Activated CD4-positive, alpha-beta T cell treated with anti-CD3 and anti-CD28 coated beads, Interleukin-2, amount 50 U/mL, for 1 hour (primary cell): Measurements from ENCODE around the gene GPRIN2.
"Not testable (repeated sequence)": the region's sequence is repeated elsewhere in the genome, so short reads cannot be mapped to it uniquely, and the experiment has no call there.

ENCODE experiments used
- DNase-seq: peaks from one replicate; pipeline ENCODE4 v3.0.0-alpha.2; 2020

The GPRIN2 gene

DNA sequence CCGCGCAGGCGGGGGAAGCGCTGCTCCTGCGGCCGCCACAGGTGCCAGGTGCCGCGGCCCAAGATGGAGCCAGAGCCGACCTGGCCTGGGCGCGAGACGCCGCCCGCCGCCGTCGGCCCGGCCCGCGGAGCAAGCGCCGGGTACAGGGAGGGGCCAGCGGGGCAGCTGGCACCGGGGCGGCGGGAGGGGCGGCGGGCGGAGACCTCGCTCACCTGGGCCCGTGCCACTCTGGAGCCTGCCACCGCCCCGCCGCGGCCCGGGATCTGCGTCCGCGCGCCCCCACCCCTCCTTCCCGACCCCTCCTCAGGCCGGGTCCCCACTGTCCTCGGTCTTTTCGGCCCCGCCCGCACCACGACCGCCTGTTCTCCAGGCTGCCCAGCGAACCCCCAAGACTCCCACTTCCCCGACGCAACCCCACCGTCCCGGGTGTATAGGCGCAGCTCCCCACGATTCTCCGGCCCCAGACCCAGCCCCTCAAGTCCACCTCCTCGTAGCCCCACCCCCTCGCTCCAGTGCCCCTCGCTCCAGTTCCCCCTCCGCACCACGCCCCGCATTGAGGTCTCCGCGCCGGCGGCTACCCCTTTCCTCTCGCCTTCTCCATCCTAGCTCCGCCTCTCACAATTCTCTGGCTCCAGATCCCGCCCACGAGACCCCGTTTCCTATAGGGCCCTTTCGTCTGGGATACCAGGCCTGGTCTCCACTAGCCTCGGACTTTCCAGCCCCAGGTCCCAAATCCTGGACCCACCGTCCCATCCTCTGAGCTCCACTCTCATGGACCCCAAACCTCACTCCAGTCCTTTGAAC lies at the start of gene GPRIN2:
TSS of gene GPRIN2 (minus strand) at position 144 of the 804 bp plus-strand sequence. CDS start 5,922 bp downstream, outside the sequence.
- no peak for DNase-seq

DNA sequence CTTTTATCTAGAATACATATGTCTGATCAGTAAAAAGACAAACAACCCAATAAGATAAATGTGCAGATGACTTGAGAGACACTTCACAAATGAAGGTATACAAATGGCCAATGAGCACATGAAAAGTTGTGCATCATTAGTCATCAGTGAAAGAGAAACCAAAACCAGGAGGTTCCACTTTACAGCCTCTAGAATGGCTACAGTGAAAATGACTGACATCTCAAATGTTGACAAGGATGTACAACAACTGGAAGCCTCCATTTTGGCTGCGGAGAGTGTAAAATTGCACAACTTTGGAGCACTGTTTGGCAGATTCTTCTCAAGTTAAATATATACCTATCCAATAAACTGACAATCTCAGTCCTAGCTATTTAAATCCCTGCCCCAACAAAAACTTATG lies 44.1 kb upstream of the GPRIN2 start:
- not testable (repeated sequence) for DNase-seq

DNA sequence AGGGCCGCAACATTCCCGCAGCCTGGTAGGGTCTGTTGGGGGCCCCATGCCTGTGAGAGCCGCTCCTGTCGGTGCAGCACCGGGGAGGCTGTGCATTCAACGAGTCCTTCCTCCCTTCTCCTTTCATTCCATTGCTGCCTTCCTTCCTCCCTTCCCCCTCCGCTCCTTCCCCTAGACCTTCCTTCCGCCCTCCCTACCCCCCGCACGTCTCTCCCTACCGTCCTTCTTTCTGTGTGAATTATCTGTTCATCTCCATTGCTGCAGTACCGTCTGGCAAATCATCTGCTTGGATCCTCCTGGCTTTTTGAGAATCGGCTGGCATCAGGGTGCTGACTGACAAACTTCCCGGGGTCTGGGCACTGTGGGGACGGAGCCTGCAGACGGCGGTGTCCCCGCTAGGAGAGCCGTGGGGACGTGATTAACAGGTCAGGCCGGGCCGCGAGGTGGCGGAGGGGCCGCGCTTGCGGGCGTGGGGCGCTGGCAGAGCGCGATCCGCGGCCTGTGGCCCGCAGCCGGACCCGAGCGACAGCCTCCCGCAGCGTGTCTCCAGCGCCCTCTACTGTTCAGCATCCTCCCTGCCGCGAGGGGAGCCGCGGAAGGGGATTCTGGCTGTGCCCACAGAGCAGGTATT lies 41.3 kb upstream of the GPRIN2 start:
- not testable (repeated sequence) for DNase-seq

- DNase-seq: not testable (repeated sequence)
Measured at GRCh38 chr10:46596570-46596969, 40.1 kb upstream of the GPRIN2 start.

GRCh38 chr10:46594453-46595063 lies 38.1 kb upstream of the GPRIN2 start:
- DNase-seq: not testable (repeated sequence)

- not testable (repeated sequence) for DNase-seq
Measured at GRCh38 chr10:46593307-46593706, 36.8 kb upstream of the GPRIN2 start.

DNA sequence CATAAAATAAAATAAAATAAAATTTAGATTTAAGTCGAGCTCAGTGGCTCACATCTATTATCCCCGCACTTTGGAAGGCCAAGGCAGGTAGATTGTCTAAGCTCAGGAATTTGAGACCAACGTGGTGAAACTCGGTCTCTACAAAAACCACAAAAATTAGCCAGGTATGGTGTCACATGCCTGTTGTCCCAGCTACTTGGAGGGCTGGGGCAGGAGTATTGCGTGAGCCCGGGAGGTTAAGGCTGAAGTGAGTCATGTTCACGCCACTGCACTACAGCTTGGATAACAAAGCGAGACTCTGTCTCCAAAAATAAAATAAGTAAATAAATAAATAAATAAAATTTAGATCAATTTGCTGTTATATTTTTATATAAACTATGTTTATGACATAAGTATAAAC lies 34.6 kb upstream of the GPRIN2 start:
- not testable (repeated sequence) for DNase-seq

DNA sequence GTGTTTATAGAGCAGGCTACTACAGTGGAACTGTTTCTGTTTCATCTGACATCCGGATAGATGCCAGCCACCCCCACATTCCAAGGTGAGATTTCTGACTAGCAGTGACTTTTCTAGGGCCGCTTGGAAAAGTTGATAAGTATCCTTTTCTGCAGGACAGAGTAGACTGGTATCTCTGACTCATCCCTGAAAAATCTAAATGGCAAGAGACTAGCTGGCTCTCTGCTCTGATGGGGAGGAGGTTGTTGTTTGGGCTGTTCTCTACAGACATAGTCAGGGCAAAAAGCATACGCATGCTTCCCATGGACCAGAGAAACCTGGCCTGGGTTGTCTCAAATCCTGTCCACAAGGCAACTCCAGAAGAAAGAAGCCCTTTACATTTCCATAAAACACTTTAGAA lies 33.1 kb upstream of the GPRIN2 start:
- DNase-seq: not testable (repeated sequence)

GRCh38 chr10:46588221-46588620 lies 31.8 kb upstream of the GPRIN2 start:
- DNase-seq: not testable (repeated sequence)

DNA sequence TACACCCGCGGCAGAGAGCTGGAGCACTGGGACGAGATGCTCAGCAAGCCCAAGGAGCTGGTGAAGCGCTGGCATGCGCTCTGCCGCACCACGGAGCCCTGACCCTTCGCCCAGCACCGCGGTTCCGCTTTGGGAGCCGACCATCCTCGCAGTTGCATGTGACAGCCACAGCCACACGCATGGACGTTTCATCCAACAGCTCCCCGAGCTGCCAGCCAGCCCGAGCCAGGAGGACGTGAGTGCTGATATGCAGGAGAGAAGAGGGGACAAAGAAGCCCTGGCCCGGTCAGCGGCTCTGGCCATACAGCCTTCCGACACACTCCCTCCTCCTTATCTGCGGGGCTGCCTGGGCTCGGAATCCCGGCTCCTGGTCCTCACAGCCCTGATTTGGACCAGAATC lies 31.1 kb upstream of the GPRIN2 start:
- DNase-seq: not testable (repeated sequence)

DNA sequence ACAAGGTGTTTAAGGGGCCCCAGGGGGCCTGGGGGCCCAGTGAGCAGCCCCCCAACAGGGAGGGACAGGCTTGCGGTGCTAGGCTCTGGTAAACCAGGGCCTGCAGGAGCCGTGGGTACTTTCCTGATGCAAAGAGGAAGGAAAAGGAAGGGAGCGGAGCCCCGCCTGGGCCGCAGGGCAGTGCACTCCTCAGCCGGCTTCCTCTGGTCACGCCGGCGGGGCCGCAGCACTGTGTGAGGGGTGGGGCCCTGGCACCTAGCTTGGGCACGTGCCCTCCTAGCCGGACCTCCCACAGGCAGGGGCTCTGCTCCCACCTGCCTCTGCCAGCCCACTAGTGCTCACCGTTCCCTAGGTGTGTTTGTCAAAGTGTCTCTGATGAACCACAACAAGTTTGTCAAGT lies 28.8 kb upstream of the GPRIN2 start:
- not testable (repeated sequence) for DNase-seq

- not testable (repeated sequence) for DNase-seq
Measured at GRCh38 chr10:46584196-46584595, 27.7 kb upstream of the GPRIN2 start.

DNA sequence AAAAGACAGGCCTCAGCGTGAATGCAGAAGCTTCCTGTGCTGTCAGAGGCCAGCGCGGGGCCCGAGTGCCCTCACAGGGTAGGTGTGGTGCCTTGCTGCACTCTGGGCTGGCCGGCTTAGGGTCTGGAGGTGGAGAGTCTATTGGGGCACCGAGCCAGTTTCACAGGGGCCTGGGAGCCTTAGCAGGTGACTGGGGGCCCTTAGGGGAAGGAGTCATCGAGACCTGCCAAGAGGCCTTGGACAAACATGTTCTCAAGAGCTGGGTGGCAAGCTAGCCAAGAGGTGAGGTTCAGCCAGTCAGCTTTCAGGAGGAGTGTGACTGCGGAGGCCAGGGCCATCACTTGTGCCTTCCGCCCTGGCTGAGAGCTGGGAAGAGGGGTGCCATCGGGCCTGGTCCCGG lies 26.1 kb upstream of the GPRIN2 start:
- DNase-seq: not testable (repeated sequence)

GRCh38 chr10:46581997-46582396 lies 25.5 kb upstream of the GPRIN2 start:
- not testable (repeated sequence) for DNase-seq

DNA sequence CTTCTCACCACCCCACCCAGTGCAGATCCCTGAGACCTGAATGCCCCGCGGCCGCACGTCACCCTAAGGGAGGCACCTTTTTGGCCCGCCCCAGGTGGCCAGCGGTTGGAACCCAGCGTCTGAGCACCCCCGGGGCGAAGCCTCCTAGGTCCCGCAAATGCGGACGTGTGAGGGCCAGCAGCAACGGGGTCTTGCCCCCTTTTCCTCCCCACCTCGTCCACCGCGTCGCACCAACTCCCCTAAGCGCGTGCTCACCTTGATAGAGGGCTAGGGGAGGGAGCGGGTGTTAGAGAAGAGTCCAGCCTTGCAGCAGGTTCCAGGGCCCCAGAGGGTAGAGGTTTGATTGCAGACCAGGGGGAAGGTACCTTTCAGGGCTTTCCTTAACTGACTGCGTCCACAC lies 22.9 kb upstream of the GPRIN2 start:
- DNase-seq: not testable (repeated sequence)

DNA sequence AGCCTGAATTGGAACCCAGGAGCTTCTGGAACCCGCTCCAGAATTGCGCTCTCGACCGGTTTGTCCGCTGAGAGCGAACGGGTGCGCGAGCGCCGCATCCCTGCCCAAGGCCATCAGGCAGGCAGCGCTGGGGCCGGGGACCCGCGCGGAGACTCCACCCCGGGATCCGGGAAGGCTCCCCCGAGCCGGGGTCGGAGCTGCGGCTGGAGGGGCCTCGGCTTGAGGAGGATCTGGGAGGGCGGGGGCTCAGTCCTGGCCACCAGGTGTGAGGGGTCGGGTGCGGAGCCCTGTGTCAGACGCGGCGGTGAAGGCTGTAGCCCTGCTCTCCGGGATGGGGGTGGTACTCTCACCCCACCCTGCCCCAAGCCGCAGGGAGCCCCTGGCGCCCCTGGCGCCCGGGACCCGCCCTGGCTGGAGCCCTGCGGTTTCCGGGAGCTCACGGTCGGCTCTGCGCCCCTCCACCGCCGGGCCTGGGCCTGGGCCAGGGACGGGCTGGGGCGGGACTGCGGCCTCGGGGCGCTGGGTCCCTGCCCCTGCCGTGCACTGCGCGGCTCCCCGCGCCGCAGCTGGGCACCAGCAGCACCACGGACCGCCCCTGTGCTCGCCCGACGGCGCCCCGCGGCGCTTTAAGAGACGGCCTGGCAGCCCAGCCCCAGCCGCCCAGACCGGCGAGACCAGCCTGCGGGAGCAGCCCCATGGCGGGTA lies 22.2 kb upstream of the GPRIN2 start, which contains the start of gene SYT15:
TSS of gene SYT15 (plus strand) at position 655 of the 705 bp plus-strand sequence. CDS start at position 696, 41 bp downstream.
- DNase-seq: not testable (repeated sequence)

GRCh38 chr10:46577624-46578473 lies 21.4 kb upstream of the GPRIN2 start:
- not testable (repeated sequence) for DNase-seq

DNA sequence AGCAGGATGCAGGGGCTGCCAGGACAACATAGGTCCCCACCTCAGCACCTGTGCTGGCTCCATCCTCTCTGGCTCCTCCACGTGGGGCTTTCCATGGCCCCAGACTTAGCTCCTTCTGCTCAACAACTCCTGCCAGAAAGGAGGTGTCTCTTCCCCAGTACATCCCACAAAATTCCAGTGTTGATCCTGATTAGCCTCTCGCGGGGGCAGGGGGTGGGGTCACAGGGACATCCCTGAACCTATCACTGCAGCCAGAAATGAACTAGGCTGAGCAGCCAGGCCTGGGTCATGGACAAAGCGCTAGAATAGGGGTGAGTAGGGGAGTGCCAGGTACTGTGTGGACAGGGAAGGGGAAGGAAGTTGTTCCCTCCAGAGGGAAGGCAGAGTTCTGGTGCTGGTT lies 17.4 kb upstream of the GPRIN2 start:
- not testable (repeated sequence) for DNase-seq

DNA sequence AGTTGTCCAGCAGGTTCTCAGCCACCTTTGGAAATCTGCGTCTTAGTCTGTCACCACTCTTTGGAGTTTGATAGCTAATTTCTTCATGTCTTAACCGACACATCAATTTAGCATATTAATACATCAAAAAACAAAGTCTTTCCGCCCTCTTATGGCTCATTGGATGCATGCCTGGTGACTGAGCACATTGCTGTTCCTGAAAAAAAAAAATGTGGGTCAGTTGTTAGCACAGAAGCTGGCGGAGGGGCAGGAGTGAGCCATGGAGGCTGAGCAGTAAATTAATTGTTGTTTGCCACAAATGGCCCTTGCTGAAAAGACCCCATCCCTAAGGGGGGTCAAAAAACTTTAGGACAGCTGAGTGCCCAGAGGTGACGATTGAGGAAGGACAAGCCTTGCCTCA lies 16.9 kb upstream of the GPRIN2 start:
- not testable (repeated sequence) for DNase-seq

- not testable (repeated sequence) for DNase-seq
Measured at GRCh38 chr10:46572765-46573164, 16.3 kb upstream of the GPRIN2 start.

- not testable (repeated sequence) for DNase-seq
Measured at GRCh38 chr10:46570655-46571054, 14.2 kb upstream of the GPRIN2 start.

GRCh38 chr10:46567151-46567550 lies 10.7 kb upstream of the GPRIN2 start:
- not testable (repeated sequence) for DNase-seq
